CD4-positive, alpha-beta T cell (primary cell): ENCODE data around the gene CYSRT1. TPM values are rescaled to one million over a fixed set of nuclear protein-coding genes. Genes with fewer than 3 reads are reported as not detected.

Experiments used
- ATAC-seq: fragments of 200-7000 bp; cut with Tn5 transposase; one replicate; pipeline ENCODE4 v1.10.0; 2022; ENCODE audit warnings: mild to moderate bottlenecking; ENCODE audit not compliant: poor library complexity
- CTCF ChIA-PET: fragments of 350-600 bp; sonication (Branson Sonifier 250); formaldehyde crosslinking; loops from one replicate; lab custom pipeline; 2021; ENCODE audit warnings: antibody characterized with exemption, inconsistent platforms; lab: Charles Lee
- POLR2A ChIA-PET: fragments of 350-600 bp; sonication (Branson Sonifier 250); formaldehyde crosslinking; loops from one replicate; lab custom pipeline; 2021; ENCODE audit warnings: antibody characterized with exemption, inconsistent platforms; lab: Charles Lee
- DNase-seq, 14 experiments: peaks; one replicate each; pipeline ENCODE4 v3.0.0-alpha.2; 2013 to 2020; ENCODE audit warnings: mixed read lengths in 2 of 14
- H3K27ac ChIP-seq, 2 donors: one replicate each; pipeline versions ENCODE4 v1.5.1 to v1.7.0; 2013; ENCODE audit warnings: low read length in 2 of 2, low read depth in 1 of 2, mild to moderate bottlenecking in 1 of 2
- H3K27me3 ChIP-seq, 2 experiments: 1 replicate in 1 of 2; 2 replicates in 1 of 2; pipeline versions ENCODE4 v1.6.1 to v1.7.0; 2013; ENCODE audit warnings: low read length in 2 of 2, control low read depth in 1 of 2, mild to moderate bottlenecking in 1 of 2, moderate library complexity in 1 of 2; ENCODE audit not compliant: insufficient read depth in 2 of 2, control insufficient read depth in 1 of 2
- H3K36me3 ChIP-seq: one replicate; pipeline ENCODE4 v1.6.1; 2013; ENCODE audit warnings: low read length, control low read depth; ENCODE audit not compliant: insufficient read depth
- H3K4me1 ChIP-seq: one replicate; pipeline ENCODE4 v1.6.1; 2013; ENCODE audit warnings: low read length, control low read depth; ENCODE audit not compliant: insufficient read depth
- H3K4me3 ChIP-seq: one replicate; pipeline ENCODE4 v1.5.1; 2013; ENCODE audit warnings: mild to moderate bottlenecking, low read length, moderate library complexity
- H3K9me3 ChIP-seq, 2 experiments: 1 replicate in 1 of 2; 2 replicates in 1 of 2; pipeline versions ENCODE4 v1.6.1 to v1.7.0; 2013; ENCODE audit warnings: low read length in 2 of 2, mild to moderate bottlenecking in 2 of 2, control low read depth in 1 of 2, moderate library complexity in 1 of 2; ENCODE audit not compliant: control insufficient read depth in 1 of 2, insufficient read depth in 1 of 2
- H3K27ac Mint-ChIP-seq: one replicate; pipeline ENCODE4 v1.8.0; 2020; ENCODE audit warnings: mixed read lengths
- H3K27me3 Mint-ChIP-seq: one replicate; pipeline ENCODE4 v1.8.0; 2021; ENCODE audit warnings: mixed read lengths
- H3K36me3 Mint-ChIP-seq: one replicate; pipeline ENCODE4 v1.8.0; 2021; ENCODE audit warnings: low read depth, mixed read lengths
- H3K4me1 Mint-ChIP-seq: one replicate; pipeline ENCODE4 v1.8.0; 2021; ENCODE audit warnings: low read depth, mixed read lengths
- H3K4me3 Mint-ChIP-seq: one replicate; pipeline ENCODE4 v1.8.0; 2020; ENCODE audit warnings: mild to moderate bottlenecking, mixed read lengths
- H3K9me3 Mint-ChIP-seq: one replicate; pipeline ENCODE4 v1.8.0; 2020; ENCODE audit warnings: mixed read lengths
- CTCF ChIP-seq: fragments of 200-600 bp; IDR thresholded peaks from one replicate; pipeline ENCODE4 v1.8.0; 2022; ENCODE audit warnings: antibody characterized with exemption, mild to moderate bottlenecking
- intact Hi-C, 2 experiments: fragments of 100-400 bp; cut with DNase I in 1 of 2; cut with micrococcal nuclease in 1 of 2; formaldehyde crosslinking; loops; one replicate each; pipeline versions ENCODE4 v1.15.1 to v1.9.0; 2023 to 2025; cut with DNase I, micrococcal nuclease
- total RNA-seq, 174 experiments: library from RNA in 2 of 174; stranded (reverse) in 2 of 174; gene quantifications; one replicate each; pipeline ENCODE4 v1.2.3 and lab custom pipeline; 2021 to 2026

Gene CYSRT1
- total RNA-seq, 2 experiments from 2014 or later, result 0.33 to 0.42 TPM

GRCh38 chr9:137240841-137241489, 16.0 kb downstream of the CYSRT1 start, which contains the start of gene TUBB4B:
Gene TUBB4B (plus strand): TSS chr9:137241287. CDS start chr9:137241361, 74 bp downstream.
- H3K4me1 Mint-ChIP-seq, result peaks cover 17% of the 10 kb centered on the region
- CTCF ChIA-PET, result interaction anchor here (0.9 to 1.8 kb wide), 3 partner anchors 14 to 52 kb away, joined by 3 to 5 read pairs (median 4); no protein-coding TSS in a partner anchor
- Histone ChIP-seq H3K9me3 (no peaks in the 10 kb centered on the region), H3K36me3 (peaks cover 21% of the 10 kb centered on the region), H3K27me3 (no peaks in the 10 kb centered on the region), H3K4me1 (peaks cover 64% of the 10 kb centered on the region), H3K27ac (peak within 1 kb of the TSS; percentile 64 to 84), H3K4me3 (peak within 1 kb of the TSS; percentile 68)
- POLR2A ChIA-PET, result interaction anchor here (0.6 to 2.5 kb wide), 36 partner anchors 10 to 831 kb away, joined by 3 to 63 read pairs (median 4); partner anchors contain the start of genes ANAPC2, DPP7, EXD3 and MAN1B1
- intact Hi-C loops, result loop anchor here (1.0 kb wide), 2 partner anchors 14 to 18 kb away; partner anchors contain the start of gene NELFB (in 1 of the 2)
- H3K9me3 Mint-ChIP-seq, result no peaks in the 10 kb centered on the region
- H3K27ac Mint-ChIP-seq, result peak within 1 kb of the TSS; percentile 89
- no peak for TF ChIP-seq CTCF
- ATAC-seq, result peak; percentile 79
- H3K27me3 Mint-ChIP-seq, result no peaks in the 10 kb centered on the region
- H3K4me3 Mint-ChIP-seq, result peak within 1 kb of the TSS; percentile 91
- H3K36me3 Mint-ChIP-seq, result peaks cover 22% of the 10 kb centered on the region
- peak; percentile 93 to 100 (median 98) for DNase-seq

GRCh38 chr9:137241490-137242268, 16.7 kb downstream of the CYSRT1 start:
- Histone ChIP-seq H3K36me3 (peaks cover 21% of the 10 kb centered on the region), H3K9me3 (no peaks in the 10 kb centered on the region), H3K4me1 (peaks cover 57% of the 10 kb centered on the region), H3K27ac (peak overlapping the region in 1 of 2 donors; percentile 53), H3K27me3 (no peaks in the 10 kb centered on the region), H3K4me3 (peak overlapping the region; percentile 68)
- ChIA-PET CTCF (interaction anchor here (1.3 to 1.8 kb wide), 2 partner anchors 13 to 52 kb away, joined by 4 to 5 read pairs; partner anchors contain the start of gene NELFB), POLR2A (interaction anchor here (0.8 to 3.3 kb wide), 22 partner anchors 12 to 423 kb away, joined by 3 to 63 read pairs (median 8); partner anchors contain the start of genes ANAPC2, DPP7, EXD3 and MAN1B1)
- peaks cover 22% of the 10 kb centered on the region for H3K36me3 Mint-ChIP-seq
- DNase-seq, result peak in 13 of 14 experiments; percentile 43 to 84 (median 72)
- intact Hi-C loops, result loop anchor here in 1 of 2 experiments (1.0 kb wide), 1 partner anchor 14 kb away; the partner anchor contains the start of gene NELFB
- H3K9me3 Mint-ChIP-seq, result no peaks in the 10 kb centered on the region
- TF ChIP-seq CTCF, result no peak
- H3K27ac Mint-ChIP-seq, result peak overlapping the region; percentile 89
- H3K4me3 Mint-ChIP-seq, result peak overlapping the region; percentile 85
- H3K27me3 Mint-ChIP-seq, result no peaks in the 10 kb centered on the region
- peak; percentile 14 for ATAC-seq
- H3K4me1 Mint-ChIP-seq, result peaks cover 17% of the 10 kb centered on the region
